Neuronal stem cell (in vitro differentiated cells): ENCODE results near the gene SRCAP.

Source experiments
- DNase-seq: peaks from one replicate; pipeline ENCODE4 v3.0.0-alpha.2; 2013; ENCODE audit warnings: low spot score
- H2AFZ ChIP-seq: one replicate; pipeline ENCODE4 v1.6.1; 2013; ENCODE audit warnings: mild to moderate bottlenecking, low read length, inconsistent platforms
- H2AK5ac ChIP-seq: 2 replicates; pipeline ENCODE4 v1.6.1; 2013; ENCODE audit warnings: low read depth, mild to moderate bottlenecking, inconsistent platforms, low read length, moderate library complexity, mixed read lengths
- H2BK120ac ChIP-seq: 2 replicates; pipeline ENCODE4 v1.6.1; 2013; ENCODE audit warnings: low read depth, mild to moderate bottlenecking, inconsistent platforms, low read length, moderate library complexity, mixed read lengths
- H2BK12ac ChIP-seq: one replicate; pipeline ENCODE4 v1.6.1; 2013; ENCODE audit warnings: low read length, inconsistent platforms
- H2BK15ac ChIP-seq: 2 replicates; pipeline ENCODE4 v1.6.1; 2013; ENCODE audit warnings: mild to moderate bottlenecking, low read length, inconsistent platforms, mixed read lengths
- H2BK5ac ChIP-seq: one replicate; pipeline ENCODE4 v1.6.1; 2013; ENCODE audit warnings: inconsistent platforms, mild to moderate bottlenecking, low read length, moderate library complexity
- H3K14ac ChIP-seq: one replicate; pipeline ENCODE4 v1.6.1; 2013; ENCODE audit warnings: low read length, inconsistent platforms
- H3K18ac ChIP-seq: 2 replicates; pipeline ENCODE4 v1.6.1; 2013; ENCODE audit warnings: low read length, inconsistent platforms
- H3K23ac ChIP-seq: 2 replicates; pipeline ENCODE4 v1.6.1; 2013; ENCODE audit warnings: low read depth, mild to moderate bottlenecking, mixed read lengths, low read length, inconsistent platforms; ENCODE audit not compliant: poor library complexity
- H3K27ac ChIP-seq: replicated peaks from 3 replicates; pipeline ENCODE4 v1.5.1; 2013; ENCODE audit warnings: low read length, inconsistent platforms
- H3K27me3 ChIP-seq, 3 experiments: 2 replicates each; pipeline ENCODE4 v1.6.1; 2013; ENCODE audit warnings: low read length in 3 of 3, mild to moderate bottlenecking in 2 of 3, inconsistent platforms in 1 of 3, low read depth in 1 of 3, mixed read lengths in 1 of 3, moderate library complexity in 1 of 3; ENCODE audit not compliant: control insufficient read depth in 3 of 3, insufficient read depth in 3 of 3
- H3K36me3 ChIP-seq, 2 donors: replicated peaks in 1 of 2; 2 replicates each; pipeline ENCODE4 v1.6.1; 2013; ENCODE audit warnings: low read length in 2 of 2; ENCODE audit not compliant: control insufficient read depth in 2 of 2, insufficient read depth in 2 of 2
- H3K4ac ChIP-seq: 2 replicates; pipeline ENCODE4 v1.6.1; 2013; ENCODE audit warnings: inconsistent platforms, mild to moderate bottlenecking, low read length, moderate library complexity
- H3K4me1 ChIP-seq, 2 donors: 1 replicate in 1 of 2; 2 replicates in 1 of 2; pipeline ENCODE4 v1.6.1; 2013; ENCODE audit warnings: low read length in 2 of 2, low read depth in 1 of 2; ENCODE audit not compliant: control insufficient read depth in 2 of 2, insufficient read depth in 1 of 2
- H3K4me2 ChIP-seq: one replicate; pipeline ENCODE4 v1.6.1; 2013; ENCODE audit warnings: mild to moderate bottlenecking, low read length, inconsistent platforms; ENCODE audit not compliant: insufficient read depth, poor library complexity, severe bottlenecking
- H3K4me3 ChIP-seq, 2 donors: 2 replicates each; pipeline ENCODE4 v1.5.1; 2013; ENCODE audit warnings: low read length in 2 of 2, mild to moderate bottlenecking in 2 of 2, inconsistent platforms in 1 of 2, moderate library complexity in 1 of 2
- H3K79me1 ChIP-seq: one replicate; pipeline ENCODE4 v1.6.1; 2013; ENCODE audit warnings: low read depth, mild to moderate bottlenecking, inconsistent platforms, low read length, moderate library complexity
- H3K9ac ChIP-seq: one replicate; pipeline ENCODE4 v1.6.1; 2013; ENCODE audit warnings: mild to moderate bottlenecking, low read depth, low read length, inconsistent platforms; ENCODE audit not compliant: poor library complexity
- H3K9me3 ChIP-seq, 2 donors: replicated peaks in 1 of 2; 2 replicates each; pipeline versions ENCODE3 to v1.6.1; 2013; ENCODE audit warnings: low read length in 2 of 2, mild to moderate bottlenecking in 2 of 2, inconsistent platforms in 1 of 2, low read depth in 1 of 2, mixed read lengths in 1 of 2, moderate library complexity in 1 of 2; ENCODE audit not compliant: control insufficient read depth in 2 of 2, insufficient read depth in 1 of 2
- H4K8ac ChIP-seq: one replicate; pipeline ENCODE4 v1.6.1; 2013; ENCODE audit warnings: low read depth, mild to moderate bottlenecking, inconsistent platforms, low read length, moderate library complexity
- H4K91ac ChIP-seq: one replicate; pipeline ENCODE4 v1.6.1; 2013; ENCODE audit warnings: low read length, low read depth, mild to moderate bottlenecking, inconsistent platforms; ENCODE audit not compliant: poor library complexity
- WGBS, 2 donors: extraction: QIAGEN DNeasy Blood & Tissue Kit; methylation state at CpG; one replicate each; pipeline ENCODE4 v1.1.7; 2013; ENCODE audit warnings: missing lambda C conversion rate in 2 of 2, mixed read lengths in 1 of 2; ENCODE audit not compliant: insufficient read length in 2 of 2, insufficient replicate concordance in 1 of 2; ENCODE audit errors: extremely low coverage in 2 of 2; 5-methylcytosine and 5-hydroxymethylcytosine counted together

Gene SRCAP

GRCh38 chr16:30760001-30760559 lies 61.1 kb downstream of the SRCAP start:
- Histone ChIP-seq H3K36me3 (peaks cover 35 to 71% of the 10 kb centered on the region in 2 donors), H3K27me3 (no peaks in the 10 kb centered on the region), H3K4ac (no peak overlapping the region), H3K4me3 (no peak overlapping the region), H2BK5ac (no peak overlapping the region), H2AFZ (no peak overlapping the region), H3K18ac (no peak overlapping the region), H3K9ac (no peak overlapping the region), H2BK15ac (no peak overlapping the region), H3K14ac (no peak overlapping the region), H3K9me3 (no peaks in the 10 kb centered on the region), H4K91ac (no peak overlapping the region), H2BK12ac (peak overlapping the region; percentile 7), H2AK5ac (no peak overlapping the region), H3K79me1 (peaks cover 22% of the 10 kb centered on the region), H3K4me1 (peaks cover 10 to 11% of the 10 kb centered on the region in 2 donors), H3K27ac (no peak overlapping the region), H3K23ac (no peak overlapping the region), H4K8ac (no peak overlapping the region), H2BK120ac (no peak overlapping the region), H3K4me2 (no peak overlapping the region)
- DNase-seq, result no peak
- no CpG with 5 or more reads among the region's 7 CpGs for WGBS, 2 donors

GRCh38 chr16:30760577-30761426 lies 61.8 kb downstream of the SRCAP start:
- no CpG with 5 or more reads among the region's 26 CpGs for WGBS, 2 donors
- peak overlapping the region; percentile 7 for H2BK12ac ChIP-seq
- H3K4me2 ChIP-seq, result peak overlapping the region; percentile 99
- H3K79me1 ChIP-seq, result peaks cover 22% of the 10 kb centered on the region
- peak overlapping the region; percentile 84 to 96 for H3K4me3 ChIP-seq
- H2BK120ac ChIP-seq, result no peak overlapping the region
- H3K36me3 ChIP-seq, result peaks cover 39 to 74% of the 10 kb centered on the region in 2 donors
- H2AK5ac ChIP-seq, result no peak overlapping the region
- no peak overlapping the region for H4K8ac ChIP-seq
- H3K9me3 ChIP-seq, result no peaks in the 10 kb centered on the region
- H3K14ac ChIP-seq, result no peak overlapping the region
- H3K9ac ChIP-seq, result peak overlapping the region; percentile 65
- no peak for DNase-seq
- H3K27me3 ChIP-seq, result no peaks in the 10 kb centered on the region
- H2AFZ ChIP-seq, result peak overlapping the region; percentile 93
- peak overlapping the region; percentile 25 for H2BK5ac ChIP-seq
- H3K4ac ChIP-seq, result no peak overlapping the region
- H2BK15ac ChIP-seq, result no peak overlapping the region
- no peak overlapping the region for H3K27ac ChIP-seq
- peaks cover 10 to 11% of the 10 kb centered on the region in 2 donors for H3K4me1 ChIP-seq
- H3K23ac ChIP-seq, result no peak overlapping the region
- H3K18ac ChIP-seq, result no peak overlapping the region
- no peak overlapping the region for H4K91ac ChIP-seq

GRCh38 chr16:30761427-30761927 lies 62.5 kb downstream of the SRCAP start:
- Histone ChIP-seq H2AFZ (peak overlapping the region; percentile 93), H3K36me3 (peaks cover 39 to 74% of the 10 kb centered on the region in 2 donors), H3K23ac (peak overlapping the region; percentile 61), H3K9ac (peak overlapping the region; percentile 90), H2BK15ac (no peak overlapping the region), H3K14ac (peak overlapping the region; percentile 76), H3K4ac (no peak overlapping the region), H2BK5ac (peak overlapping the region; percentile 25), H3K4me2 (peak overlapping the region; percentile 99), H3K27ac (peak overlapping the region; percentile 58), H3K4me3 (peak overlapping the region; percentile 84 to 96), H3K4me1 (peaks cover 10 to 11% of the 10 kb centered on the region in 2 donors), H2BK12ac (no peak overlapping the region), H4K8ac (no peak overlapping the region), H2BK120ac (no peak overlapping the region), H2AK5ac (no peak overlapping the region), H3K27me3 (no peaks in the 10 kb centered on the region), H4K91ac (no peak overlapping the region), H3K79me1 (peaks cover 18% of the 10 kb centered on the region), H3K9me3 (peaks cover 0 to 1% of the 10 kb centered on the region in 2 donors), H3K18ac (peak overlapping the region; percentile 88)
- no CpG with 5 or more reads among the region's 64 CpGs for WGBS, 2 donors
- DNase-seq, result peak; percentile 36
